ENCODE measurements around the gene CCDC192.

- TF ChIP-seq ZNF274 (IDR thresholded peaks at IDR 0.05; ENCODE audit: low read depth, low read length) (no peak), YY1 (IDR thresholded peaks at IDR 0.05; ENCODE audit: insufficient read depth, insufficient read length) (no peak)
Observed at GRCh38 chr5:127864511-127864910, 161.3 kb downstream of the CCDC192 start.

Measured in NT2/D1 (cell line).